Caco-2 (cell line): Measurements from ENCODE around the gene C20orf202. TPM values are rescaled to one million over a fixed set of nuclear protein-coding genes. Genes with fewer than 3 reads are reported as not detected.

Experiments
- BruUV-seq: library from RNA; stranded (reverse); fragments of 400-500 nt; replicated peaks from 2 replicates; lab custom pipeline; 2021; lab: Mats Ljungman, UMichigan
- CTCF ChIA-PET: fragments of 300-600 bp; sonication (Branson Sonifier 250); formaldehyde crosslinking; loops from one replicate; lab custom pipeline; 2022; ENCODE audit warnings: antibody characterized with exemption; lab: Charles Lee
- POLR2A ChIA-PET: fragments of 300-600 bp; sonication (Branson Sonifier 250); formaldehyde crosslinking; loops from one replicate; lab custom pipeline; 2022; ENCODE audit warnings: antibody characterized with exemption; lab: Charles Lee
- DNase-seq, 2 experiments: peaks; one replicate each; pipeline versions ENCODE4 v3.0.0 to v3.0.0-alpha.2; 2020 to 2022
- H3K27me3 ChIP-seq: replicated peaks from 2 replicates; pipeline ENCODE4 v1.6.0; 2011; ENCODE audit warnings: low read length; ENCODE audit not compliant: control insufficient read depth, insufficient read depth
- H3K36me3 ChIP-seq: 2 replicates; pipeline ENCODE4 v1.5.1; 2011; ENCODE audit warnings: low read length; ENCODE audit not compliant: control insufficient read depth, insufficient read depth
- H3K4me1 ChIP-seq: fragments of 250-450 bp; sonication (Bioruptor Pico); 2 replicates; pipeline ENCODE4 v1.5.1; 2020; ENCODE audit warnings: mild to moderate bottlenecking
- H3K4me3 ChIP-seq: 2 replicates; pipeline ENCODE4 v1.5.1; 2011; ENCODE audit warnings: low read depth, mild to moderate bottlenecking, control low read depth, low read length
- H3K9me3 ChIP-seq: fragments of 250-450 bp; sonication (Bioruptor Pico); 2 replicates; pipeline ENCODE4 v1.5.1; 2020; ENCODE audit warnings: mild to moderate bottlenecking, moderate library complexity
- H3K27ac Mint-ChIP-seq: one replicate; pipeline ENCODE4 v1.8.0; 2022; ENCODE audit warnings: mixed read lengths; ENCODE audit not compliant: unreplicated experiment
- H3K27me3 Mint-ChIP-seq: one replicate; pipeline ENCODE4 v1.8.0; 2022; ENCODE audit warnings: mixed read lengths; ENCODE audit not compliant: insufficient read depth, unreplicated experiment
- H3K36me3 Mint-ChIP-seq: one replicate; pipeline ENCODE4 v1.8.0; 2022; ENCODE audit warnings: mild to moderate bottlenecking, mixed read lengths; ENCODE audit not compliant: insufficient read depth, unreplicated experiment
- H3K4me1 Mint-ChIP-seq: one replicate; pipeline ENCODE4 v1.8.0; 2022; ENCODE audit warnings: low read depth, mixed read lengths; ENCODE audit not compliant: unreplicated experiment
- H3K4me3 Mint-ChIP-seq: one replicate; pipeline ENCODE4 v1.8.0; 2022; ENCODE audit warnings: mild to moderate bottlenecking, moderate library complexity, mixed read lengths; ENCODE audit not compliant: unreplicated experiment
- H3K9me3 Mint-ChIP-seq: one replicate; pipeline ENCODE4 v1.8.0; 2022; ENCODE audit warnings: mixed read lengths; ENCODE audit not compliant: unreplicated experiment
- CTCF ChIP-seq, 2 experiments: fragments of 200-600 bp in 1 of 2; IDR thresholded peaks; 1 replicate in 1 of 2; 2 replicates in 1 of 2; pipeline versions ENCODE4 v1.5.1 to v1.8.0; 2011 to 2022; ENCODE audit warnings: antibody characterized with exemption in 1 of 2, control low read depth in 1 of 2, inconsistent platforms in 1 of 2, low read depth in 1 of 2, low read length in 1 of 2, mild to moderate bottlenecking in 1 of 2, moderate library complexity in 1 of 2; ENCODE audit not compliant: insufficient read depth in 1 of 2, severe bottlenecking in 1 of 2, unreplicated experiment in 1 of 2
- intact Hi-C: fragments of 100-400 bp; cut with micrococcal nuclease; formaldehyde crosslinking; loops from one replicate; pipeline ENCODE4 v1.10.0; 2022; ENCODE audit not compliant: unreplicated experiment
- total RNA-seq: library from RNA; stranded (reverse); gene quantifications from 2 replicates; pipeline ENCODE4 v1.2.3, GENCODE V29; 2022

C20orf202 gene
- total RNA-seq, 1 experiment from 2014 or later = not detected

GRCh38 chr20:1183153-1183552 lies 20.1 kb upstream of the C20orf202 start:
- peak overlapping the region; percentile 75 for H3K4me3 Mint-ChIP-seq
- CTCF ChIA-PET = no interaction called here
- H3K27ac Mint-ChIP-seq = no peak overlapping the region
- no peaks in the 10 kb centered on the region for H3K27me3 Mint-ChIP-seq
- peaks cover 10% of the 10 kb centered on the region for H3K36me3 Mint-ChIP-seq
- H3K4me1 ChIP-seq = peaks cover 24% of the 10 kb centered on the region
- POLR2A ChIA-PET = no interaction called here
- intact Hi-C loops = loop anchor here (10.0 kb wide), 1 partner anchor 368 kb away; no protein-coding TSS in a partner anchor
- no peak for TF ChIP-seq CTCF (IDR thresholded peaks at IDR 0.05; ENCODE audit: insufficient read depth in 1 of 2, low read depth in 1 of 2, low read length in 1 of 2, severe bottlenecking in 1 of 2, unreplicated experiment in 1 of 2)
- H3K27me3 ChIP-seq = no peaks in the 10 kb centered on the region
- no peaks in the 10 kb centered on the region for H3K36me3 ChIP-seq
- BruUV-seq = TSS peak; percentile 20
- DNase-seq = no peak
- H3K4me3 ChIP-seq = no peak overlapping the region
- H3K9me3 ChIP-seq = no peaks in the 10 kb centered on the region
- no peaks in the 10 kb centered on the region for H3K4me1 Mint-ChIP-seq
- no peaks in the 10 kb centered on the region for H3K9me3 Mint-ChIP-seq

- H3K27me3 Mint-ChIP-seq = no peaks in the 10 kb centered on the region
- peaks cover 29% of the 10 kb centered on the region for H3K4me1 ChIP-seq
- peak overlapping the region; percentile 72 for H3K4me3 ChIP-seq
- H3K9me3 Mint-ChIP-seq = no peaks in the 10 kb centered on the region
- H3K9me3 ChIP-seq = no peaks in the 10 kb centered on the region
- ChIA-PET CTCF (interaction anchor here (0.6 to 1.6 kb wide), 4 partner anchors 29 to 1419 kb away, joined by 3 to 5 read pairs (median 4); no protein-coding TSS in a partner anchor), POLR2A (no interaction called here)
- no peak for TF ChIP-seq CTCF (IDR thresholded peaks at IDR 0.05; ENCODE audit: insufficient read depth in 1 of 2, low read depth in 1 of 2, low read length in 1 of 2, severe bottlenecking in 1 of 2, unreplicated experiment in 1 of 2)
- no peak for DNase-seq
- BruUV-seq = no TSS peak
- H3K27me3 ChIP-seq = no peaks in the 10 kb centered on the region
- H3K4me3 Mint-ChIP-seq = peak overlapping the region; percentile 75
- H3K36me3 Mint-ChIP-seq = peaks cover 10% of the 10 kb centered on the region
- intact Hi-C loops = loop anchor here (10.0 kb wide), 1 partner anchor 369 kb away; no protein-coding TSS in a partner anchor
- no peak overlapping the region for H3K27ac Mint-ChIP-seq
- no peaks in the 10 kb centered on the region for H3K4me1 Mint-ChIP-seq
- no peaks in the 10 kb centered on the region for H3K36me3 ChIP-seq
Observed at GRCh38 chr20:1184260-1184637, 19.0 kb upstream of the C20orf202 start.

GRCh38 chr20:1184638-1185315 lies 18.5 kb upstream of the C20orf202 start, which contains the start of gene TMEM74B:
Gene TMEM74B (minus strand): TSS chr20:1184981. CDS start chr20:1183801, 1,180 bp downstream.
- H3K9me3 ChIP-seq = no peaks in the 10 kb centered on the region
- ChIA-PET CTCF (interaction anchor here (0.6 to 1.6 kb wide), 5 partner anchors 28 to 319 kb away, joined by 3 to 5 read pairs (median 3); no protein-coding TSS in a partner anchor), POLR2A (interaction anchor here (0.5 kb wide), 1 partner anchor 317 kb away, joined by 3 read pairs; no protein-coding TSS in a partner anchor)
- no peaks in the 10 kb centered on the region for H3K27me3 Mint-ChIP-seq
- no peak for TF ChIP-seq CTCF (IDR thresholded peaks at IDR 0.05; ENCODE audit: insufficient read depth in 1 of 2, low read depth in 1 of 2, low read length in 1 of 2, severe bottlenecking in 1 of 2, unreplicated experiment in 1 of 2)
- H3K4me1 ChIP-seq = peaks cover 29% of the 10 kb centered on the region
- no peak within 1 kb of the TSS for H3K27ac Mint-ChIP-seq
- H3K4me3 Mint-ChIP-seq = peak within 1 kb of the TSS; percentile 75
- H3K36me3 Mint-ChIP-seq = peaks cover 10% of the 10 kb centered on the region
- no peaks in the 10 kb centered on the region for H3K4me1 Mint-ChIP-seq
- no peaks in the 10 kb centered on the region for H3K9me3 Mint-ChIP-seq
- DNase-seq = peak in 1 of 2 experiments; percentile 58
- H3K27me3 ChIP-seq = no peaks in the 10 kb centered on the region
- intact Hi-C loops = loop anchor here (10.0 kb wide), 1 partner anchor 370 kb away; no protein-coding TSS in a partner anchor
- BruUV-seq = no TSS peak
- H3K4me3 ChIP-seq = peak within 1 kb of the TSS; percentile 72
- no peaks in the 10 kb centered on the region for H3K36me3 ChIP-seq
